Measurements from ENCODE around the gene POLR2B.

GRCh38 chr4:56931924-56932323 is 46.8 kb upstream of the POLR2B start:
- TF ChIP-seq CTCF (conservative IDR thresholded peaks at IDR 0.05) (no peak), EZH2 (IDR thresholded peaks at IDR 0.05; ENCODE audit: low read depth) (no peak)

All from PC-9 (cell line).